Neuronal stem cell (in vitro differentiated cells): ENCODE data around the gene REV1.
"Not testable (repeated sequence)": the region's sequence is repeated elsewhere in the genome, so short reads cannot be mapped to it uniquely, and the experiment has no call there.

ENCODE experiments used
- DNase-seq: peaks from one replicate; pipeline ENCODE4 v3.0.0-alpha.2; 2013; ENCODE audit warnings: low spot score
- H2AFZ ChIP-seq: one replicate; pipeline ENCODE4 v1.6.1; 2013; ENCODE audit warnings: mild to moderate bottlenecking, low read length, inconsistent platforms
- H2AK5ac ChIP-seq: 2 replicates; pipeline ENCODE4 v1.6.1; 2013; ENCODE audit warnings: low read depth, mild to moderate bottlenecking, inconsistent platforms, low read length, moderate library complexity, mixed read lengths
- H2BK120ac ChIP-seq: 2 replicates; pipeline ENCODE4 v1.6.1; 2013; ENCODE audit warnings: low read depth, mild to moderate bottlenecking, inconsistent platforms, low read length, moderate library complexity, mixed read lengths
- H2BK12ac ChIP-seq: one replicate; pipeline ENCODE4 v1.6.1; 2013; ENCODE audit warnings: low read length, inconsistent platforms
- H2BK15ac ChIP-seq: 2 replicates; pipeline ENCODE4 v1.6.1; 2013; ENCODE audit warnings: mild to moderate bottlenecking, low read length, inconsistent platforms, mixed read lengths
- H2BK5ac ChIP-seq: one replicate; pipeline ENCODE4 v1.6.1; 2013; ENCODE audit warnings: inconsistent platforms, mild to moderate bottlenecking, low read length, moderate library complexity
- H3K14ac ChIP-seq: one replicate; pipeline ENCODE4 v1.6.1; 2013; ENCODE audit warnings: low read length, inconsistent platforms
- H3K18ac ChIP-seq: 2 replicates; pipeline ENCODE4 v1.6.1; 2013; ENCODE audit warnings: low read length, inconsistent platforms
- H3K23ac ChIP-seq: 2 replicates; pipeline ENCODE4 v1.6.1; 2013; ENCODE audit warnings: low read depth, mild to moderate bottlenecking, mixed read lengths, low read length, inconsistent platforms; ENCODE audit not compliant: poor library complexity
- H3K27ac ChIP-seq: replicated peaks from 3 replicates; pipeline ENCODE4 v1.5.1; 2013; ENCODE audit warnings: low read length, inconsistent platforms
- H3K27me3 ChIP-seq, 3 experiments: 2 replicates each; pipeline ENCODE4 v1.6.1; 2013; ENCODE audit warnings: low read length in 3 of 3, mild to moderate bottlenecking in 2 of 3, inconsistent platforms in 1 of 3, low read depth in 1 of 3, mixed read lengths in 1 of 3, moderate library complexity in 1 of 3; ENCODE audit not compliant: control insufficient read depth in 3 of 3, insufficient read depth in 3 of 3
- H3K36me3 ChIP-seq, 2 donors: replicated peaks in 1 of 2; 2 replicates each; pipeline ENCODE4 v1.6.1; 2013; ENCODE audit warnings: low read length in 2 of 2; ENCODE audit not compliant: control insufficient read depth in 2 of 2, insufficient read depth in 2 of 2
- H3K4ac ChIP-seq: 2 replicates; pipeline ENCODE4 v1.6.1; 2013; ENCODE audit warnings: inconsistent platforms, mild to moderate bottlenecking, low read length, moderate library complexity
- H3K4me1 ChIP-seq, 2 donors: 1 replicate in 1 of 2; 2 replicates in 1 of 2; pipeline ENCODE4 v1.6.1; 2013; ENCODE audit warnings: low read length in 2 of 2, low read depth in 1 of 2; ENCODE audit not compliant: control insufficient read depth in 2 of 2, insufficient read depth in 1 of 2
- H3K4me2 ChIP-seq: one replicate; pipeline ENCODE4 v1.6.1; 2013; ENCODE audit warnings: mild to moderate bottlenecking, low read length, inconsistent platforms; ENCODE audit not compliant: insufficient read depth, poor library complexity, severe bottlenecking
- H3K4me3 ChIP-seq, 2 donors: 2 replicates each; pipeline ENCODE4 v1.5.1; 2013; ENCODE audit warnings: low read length in 2 of 2, mild to moderate bottlenecking in 2 of 2, inconsistent platforms in 1 of 2, moderate library complexity in 1 of 2
- H3K79me1 ChIP-seq: one replicate; pipeline ENCODE4 v1.6.1; 2013; ENCODE audit warnings: low read depth, mild to moderate bottlenecking, inconsistent platforms, low read length, moderate library complexity
- H3K9ac ChIP-seq: one replicate; pipeline ENCODE4 v1.6.1; 2013; ENCODE audit warnings: mild to moderate bottlenecking, low read depth, low read length, inconsistent platforms; ENCODE audit not compliant: poor library complexity
- H3K9me3 ChIP-seq, 2 donors: replicated peaks in 1 of 2; 2 replicates each; pipeline versions ENCODE3 to v1.6.1; 2013; ENCODE audit warnings: low read length in 2 of 2, mild to moderate bottlenecking in 2 of 2, inconsistent platforms in 1 of 2, low read depth in 1 of 2, mixed read lengths in 1 of 2, moderate library complexity in 1 of 2; ENCODE audit not compliant: control insufficient read depth in 2 of 2, insufficient read depth in 1 of 2
- H4K8ac ChIP-seq: one replicate; pipeline ENCODE4 v1.6.1; 2013; ENCODE audit warnings: low read depth, mild to moderate bottlenecking, inconsistent platforms, low read length, moderate library complexity
- H4K91ac ChIP-seq: one replicate; pipeline ENCODE4 v1.6.1; 2013; ENCODE audit warnings: low read length, low read depth, mild to moderate bottlenecking, inconsistent platforms; ENCODE audit not compliant: poor library complexity
- WGBS, 2 donors: extraction: QIAGEN DNeasy Blood & Tissue Kit; methylation state at CpG; one replicate each; pipeline ENCODE4 v1.1.7; 2013; ENCODE audit warnings: missing lambda C conversion rate in 2 of 2, mixed read lengths in 1 of 2; ENCODE audit not compliant: insufficient read length in 2 of 2, insufficient replicate concordance in 1 of 2; ENCODE audit errors: extremely low coverage in 2 of 2; 5-methylcytosine and 5-hydroxymethylcytosine counted together

The REV1 gene

GRCh38 chr2:99374747-99375146 is 115.1 kb downstream of the REV1 start:
- H2BK15ac ChIP-seq, result no peak overlapping the region
- H2AFZ ChIP-seq, result no peak overlapping the region
- H4K91ac ChIP-seq, result no peak overlapping the region
- H2AK5ac ChIP-seq, result no peak overlapping the region
- H3K4me3 ChIP-seq, result no peak overlapping the region
- H2BK5ac ChIP-seq, result no peak overlapping the region
- H3K9ac ChIP-seq, result no peak overlapping the region
- no peak overlapping the region for H3K4me2 ChIP-seq
- no peaks in the 10 kb centered on the region for H3K79me1 ChIP-seq
- no peak overlapping the region for H3K14ac ChIP-seq
- H3K18ac ChIP-seq, result no peak overlapping the region
- peaks cover 2 to 25% of the 10 kb centered on the region in 2 donors for H3K9me3 ChIP-seq
- no peak overlapping the region for H3K23ac ChIP-seq
- no peak overlapping the region for H4K8ac ChIP-seq
- no peak overlapping the region for H3K4ac ChIP-seq
- H3K4me1 ChIP-seq, result no peaks in the 10 kb centered on the region
- H2BK120ac ChIP-seq, result no peak overlapping the region
- no peak overlapping the region for H3K27ac ChIP-seq
- H2BK12ac ChIP-seq, result no peak overlapping the region
- H3K27me3 ChIP-seq, result no peaks in the 10 kb centered on the region
- peaks cover 13 to 97% of the 10 kb centered on the region in 2 donors for H3K36me3 ChIP-seq
- DNase-seq, result no peak

GRCh38 chr2:99373144-99373543 is 116.7 kb downstream of the REV1 start:
- no peak overlapping the region for H2BK15ac ChIP-seq
- no peaks in the 10 kb centered on the region for H3K79me1 ChIP-seq
- DNase-seq, result no peak
- no peak overlapping the region for H3K27ac ChIP-seq
- H3K23ac ChIP-seq, result no peak overlapping the region
- H3K36me3 ChIP-seq, result peaks cover 12 to 97% of the 10 kb centered on the region in 2 donors
- H3K4me2 ChIP-seq, result no peak overlapping the region
- H3K27me3 ChIP-seq, result no peaks in the 10 kb centered on the region
- H4K91ac ChIP-seq, result no peak overlapping the region
- H3K9ac ChIP-seq, result no peak overlapping the region
- no CpG with 5 or more reads among the region's 4 CpGs for WGBS, 2 donors
- H3K18ac ChIP-seq, result no peak overlapping the region
- H3K4ac ChIP-seq, result no peak overlapping the region
- no peak overlapping the region for H2BK120ac ChIP-seq
- H2AK5ac ChIP-seq, result no peak overlapping the region
- no peak overlapping the region for H2BK5ac ChIP-seq
- no peak overlapping the region for H2BK12ac ChIP-seq
- peak overlapping the region in 1 of 2 donors; percentile 51 for H3K4me3 ChIP-seq
- peaks cover 2 to 25% of the 10 kb centered on the region in 2 donors for H3K9me3 ChIP-seq
- H4K8ac ChIP-seq, result no peak overlapping the region
- no peaks in the 10 kb centered on the region for H3K4me1 ChIP-seq
- no peak overlapping the region for H3K14ac ChIP-seq
- H2AFZ ChIP-seq, result no peak overlapping the region

- H3K23ac ChIP-seq, H3K4ac ChIP-seq, H3K27me3 ChIP-seq, DNase-seq, H2BK15ac ChIP-seq, H3K4me3 ChIP-seq, H3K4me1 ChIP-seq, H3K9me3 ChIP-seq, H3K18ac ChIP-seq, H3K9ac ChIP-seq, H2BK120ac ChIP-seq, H2AK5ac ChIP-seq, H4K8ac ChIP-seq, H2AFZ ChIP-seq, H3K27ac ChIP-seq, H3K4me2 ChIP-seq, H2BK5ac ChIP-seq, H4K91ac ChIP-seq, H2BK12ac ChIP-seq, H3K14ac ChIP-seq, H3K79me1 ChIP-seq: not testable (repeated sequence)
- no CpG with 5 or more reads among the region's 5 CpGs for WGBS, 2 donors
- H3K36me3 ChIP-seq, result peaks cover 13 to 97% of the 10 kb centered on the region in 2 donors
Measured at GRCh38 chr2:99368854-99369253, 121.0 kb downstream of the REV1 start.

- H3K9ac ChIP-seq, result no peak overlapping the region
- H3K4me3 ChIP-seq, result no peak overlapping the region
- H2AFZ ChIP-seq, result no peak overlapping the region
- no peak overlapping the region for H4K8ac ChIP-seq
- H3K18ac ChIP-seq, result no peak overlapping the region
- no peak overlapping the region for H3K27ac ChIP-seq
- peaks cover 11 to 94% of the 10 kb centered on the region in 2 donors for H3K36me3 ChIP-seq
- no peak overlapping the region for H2BK120ac ChIP-seq
- H3K14ac ChIP-seq, result no peak overlapping the region
- H3K27me3 ChIP-seq, result no peaks in the 10 kb centered on the region
- H3K79me1 ChIP-seq, result no peaks in the 10 kb centered on the region
- no peak overlapping the region for H2AK5ac ChIP-seq
- no peaks in the 10 kb centered on the region for H3K9me3 ChIP-seq
- H2BK5ac ChIP-seq, result no peak overlapping the region
- H2BK12ac ChIP-seq, result no peak overlapping the region
- no peaks in the 10 kb centered on the region for H3K4me1 ChIP-seq
- H3K23ac ChIP-seq, result no peak overlapping the region
- H3K4ac ChIP-seq, result no peak overlapping the region
- H2BK15ac ChIP-seq, result no peak overlapping the region
- no peak for DNase-seq
- no peak overlapping the region for H3K4me2 ChIP-seq
- WGBS, 2 donors, result no CpG with 5 or more reads among the region's 2 CpGs
- no peak overlapping the region for H4K91ac ChIP-seq
Measured at GRCh38 chr2:99365661-99366060, 124.2 kb downstream of the REV1 start.
